NCI-H2196 treated with DMSO at 0.1 percent for 48 hours (cell line): Measurements from ENCODE around the gene C1QTNF8.

Experiments used
- DNase-seq: peaks from one replicate; lab custom pipeline; 2025; ENCODE audit not compliant: unreplicated experiment; lab: John Stamatoyannopoulos, UW

C1QTNF8 gene

GRCh38 chr16:1127971-1128715 is 32.1 kb upstream of the C1QTNF8 start:
- no peak for DNase-seq

GRCh38 chr16:1127101-1127500 is 31.1 kb upstream of the C1QTNF8 start:
- DNase-seq, result no peak

GRCh38 chr16:1126586-1126985 is 30.5 kb upstream of the C1QTNF8 start:
- DNase-seq, result no peak

- no peak for DNase-seq
Measured at GRCh38 chr16:1126044-1126443, 30.0 kb upstream of the C1QTNF8 start.

- peak; percentile 83 for DNase-seq
Measured at GRCh38 chr16:1125471-1125870, 29.4 kb upstream of the C1QTNF8 start.

- DNase-seq, result no peak
Measured at GRCh38 chr16:1124795-1125194, 28.8 kb upstream of the C1QTNF8 start.

- DNase-seq, result no peak
Measured at GRCh38 chr16:1124291-1124690, 28.2 kb upstream of the C1QTNF8 start.

GRCh38 chr16:1123525-1124230 is 27.6 kb upstream of the C1QTNF8 start:
- DNase-seq, result no peak

- DNase-seq, result no peak
Measured at GRCh38 chr16:1122398-1122765, 26.3 kb upstream of the C1QTNF8 start.

- DNase-seq, result no peak
Measured at GRCh38 chr16:1121601-1122397, 25.8 kb upstream of the C1QTNF8 start.

- DNase-seq, result no peak
Measured at GRCh38 chr16:1121009-1121408, 25.0 kb upstream of the C1QTNF8 start.

- DNase-seq, result no peak
Measured at GRCh38 chr16:1120577-1120941, 24.5 kb upstream of the C1QTNF8 start.

GRCh38 chr16:1119766-1120576 is 23.9 kb upstream of the C1QTNF8 start:
- no peak for DNase-seq

GRCh38 chr16:1119129-1119528 is 23.1 kb upstream of the C1QTNF8 start:
- DNase-seq, result no peak

- DNase-seq, result no peak
Measured at GRCh38 chr16:1117926-1118325, 21.9 kb upstream of the C1QTNF8 start.

- DNase-seq, result no peak
Measured at GRCh38 chr16:1117176-1117900, 21.3 kb upstream of the C1QTNF8 start.

- DNase-seq, result no peak
Measured at GRCh38 chr16:1116693-1117077, 20.6 kb upstream of the C1QTNF8 start.

- no peak for DNase-seq
Measured at GRCh38 chr16:1113889-1114526, 18.0 kb upstream of the C1QTNF8 start.

GRCh38 chr16:1113489-1113888 is 17.4 kb upstream of the C1QTNF8 start:
- no peak for DNase-seq
